GM23338 (cell line): Measurements from ENCODE around the gene COL4A6. TPM values are rescaled to one million over a fixed set of nuclear protein-coding genes. Genes with fewer than 3 reads are reported as not detected.

Experiments used
- ATAC-seq: fragments of 200-7000 bp; cut with Tn5 transposase; 3 replicates; pipeline ENCODE4 v1.9.1; 2020
- DNase-seq: peaks from one replicate; pipeline ENCODE4 v3.0.0-alpha.2; 2015; ENCODE audit warnings: low spot score
- H2AFZ ChIP-seq: fragments of 200-600 bp; sonication (generic); 2 replicates; pipeline ENCODE4 v1.8.0; 2016; ENCODE audit warnings: antibody characterized with exemption, mild to moderate bottlenecking, moderate library complexity
- H3F3A ChIP-seq: fragments of 200-600 bp; sonication (generic); replicated peaks from 2 replicates; pipeline ENCODE4 v1.8.0; 2017; ENCODE audit warnings: antibody characterized with exemption, mixed run types, low read depth
- H3K27ac ChIP-seq: fragments of 200-600 bp; sonication (generic); 2 replicates; pipeline ENCODE4 v1.6.1; 2016; ENCODE audit warnings: low read depth
- H3K27me3 ChIP-seq: fragments of 200-600 bp; sonication (generic); 2 replicates; pipeline ENCODE4 v1.8.0; 2016; ENCODE audit warnings: mild to moderate bottlenecking, mixed run types, moderate library complexity; ENCODE audit not compliant: insufficient read depth
- H3K36me3 ChIP-seq: fragments of 200-600 bp; sonication (generic); 2 replicates; pipeline ENCODE4 v1.8.0; 2016; ENCODE audit warnings: mild to moderate bottlenecking; ENCODE audit not compliant: insufficient read depth
- H3K4me1 ChIP-seq: fragments of 200-600 bp; sonication (generic); 2 replicates; pipeline ENCODE4 v1.8.0; 2016; ENCODE audit warnings: mild to moderate bottlenecking, moderate library complexity; ENCODE audit not compliant: insufficient read depth
- H3K4me2 ChIP-seq: fragments of 200-600 bp; sonication (generic); 2 replicates; pipeline ENCODE4 v1.7.1; 2017; ENCODE audit warnings: mixed run types
- H3K4me3 ChIP-seq: fragments of 200-600 bp; sonication (generic); 2 replicates; pipeline ENCODE4 v1.6.1; 2016; ENCODE audit warnings: mixed run types
- H3K79me2 ChIP-seq: fragments of 200-600 bp; sonication (generic); replicated peaks from 2 replicates; pipeline ENCODE4 v1.8.0; 2017; ENCODE audit warnings: mild to moderate bottlenecking; ENCODE audit not compliant: insufficient read depth
- H3K9me2 ChIP-seq: fragments of 200-600 bp; sonication (generic); 2 replicates; pipeline ENCODE4 v1.8.0; 2017; ENCODE audit not compliant: insufficient read depth
- H4K20me1 ChIP-seq: fragments of 200-600 bp; sonication (generic); replicated peaks from 2 replicates; pipeline ENCODE4 v1.8.0; 2017; ENCODE audit warnings: mild to moderate bottlenecking; ENCODE audit not compliant: insufficient read depth
- H3K27ac Mint-ChIP-seq: 2 replicates; pipeline ENCODE4 v1.8.0; 2020; ENCODE audit warnings: inconsistent platforms, mild to moderate bottlenecking, moderate library complexity, mixed read lengths
- H3K27me3 Mint-ChIP-seq: 3 replicates; pipeline ENCODE4 v1.8.0; 2022; ENCODE audit warnings: low read depth, mild to moderate bottlenecking, moderate library complexity, mixed read lengths, inconsistent platforms; ENCODE audit not compliant: insufficient read depth, poor library complexity
- H3K36me3 Mint-ChIP-seq: 3 replicates; pipeline ENCODE4 v1.8.0; 2021; ENCODE audit warnings: low read depth, mild to moderate bottlenecking, inconsistent platforms, moderate library complexity, mixed read lengths
- H3K4me1 Mint-ChIP-seq: 3 replicates; pipeline ENCODE4 v1.8.0; 2020; ENCODE audit warnings: mild to moderate bottlenecking, inconsistent platforms, mixed read lengths
- H3K4me3 Mint-ChIP-seq: 3 replicates; pipeline ENCODE4 v1.8.0; 2021; ENCODE audit warnings: moderate library complexity, mild to moderate bottlenecking, inconsistent platforms, mixed read lengths
- H3K9me3 Mint-ChIP-seq: 3 replicates; pipeline ENCODE4 v1.8.0; 2020; ENCODE audit warnings: moderate library complexity, mild to moderate bottlenecking, inconsistent platforms, mixed read lengths
- CTCF ChIP-seq, 2 experiments: fragments of 200-600 bp in 1 of 2; sonication (generic) in 1 of 2; conservative IDR thresholded peaks; 2 replicates each; pipeline versions ENCODE4 v1.5.1 to v1.6.1; 2016 to 2017; ENCODE audit warnings: antibody characterized with exemption in 2 of 2, low read depth in 2 of 2, mild to moderate bottlenecking in 2 of 2, moderate library complexity in 1 of 2
- ETS1 ChIP-seq: IDR thresholded peaks from 2 replicates; pipeline ENCODE4 v1.6.1; 2016; ENCODE audit warnings: antibody characterized with exemption
- EZH2 ChIP-seq: fragments of 200-600 bp; sonication (generic); IDR thresholded peaks from one replicate; pipeline ENCODE4 v1.8.0; 2017; ENCODE audit warnings: antibody characterized with exemption, mild to moderate bottlenecking, low read depth; ENCODE audit not compliant: unreplicated experiment
- EZH2phosphoT487 ChIP-seq: fragments of 200-600 bp; sonication (generic); IDR thresholded peaks from one replicate; pipeline ENCODE4 v1.8.1; 2018; ENCODE audit warnings: antibody characterized with exemption; ENCODE audit not compliant: unreplicated experiment
- POLR2AphosphoS5 ChIP-seq: IDR thresholded peaks from 2 replicates; pipeline ENCODE4 v1.6.1; 2016; ENCODE audit warnings: antibody characterized with exemption, low read depth
- STAT1 ChIP-seq: IDR thresholded peaks from one replicate; pipeline ENCODE4 v1.6.1; 2016; ENCODE audit warnings: antibody characterized with exemption; ENCODE audit not compliant: unreplicated experiment
- polyA plus RNA-seq: library from polyadenylated mRNA; unstranded; fragments of >200 nt; fragmentation: Nextera tagmentation; extraction: Ambion mirVana; gene quantifications from 2 replicates; pipeline ENCODE4 v1.2.1, GENCODE V29; 2016
- total RNA-seq: library from RNA; depleted of rRNA; stranded (reverse); fragments of >200 nt; shearing (Covaris generic); gene quantifications from 2 replicates; pipeline ENCODE4 v1.2.3, GENCODE V29; 2014
- TF ChIP-seq, protein P1 (sequence below): fragments of 250-450 bp; sonication (Bioruptor Pico); IDR thresholded peaks from 2 replicates; pipeline ENCODE4 v1.5.0; 2020; ENCODE audit warnings: mild to moderate bottlenecking, moderate library complexity
- TF ChIP-seq, protein P2 (sequence below): IDR thresholded peaks from one replicate; pipeline ENCODE4 v1.6.1; 2018; ENCODE audit warnings: antibody characterized with exemption; ENCODE audit not compliant: unreplicated experiment

Gene COL4A6
- total and polyA plus RNA-seq, 2 experiments from 2014 or later, result 4.1 to 15.2 TPM

- Histone ChIP-seq H3F3A (no peaks in the 10 kb centered on the region), H3K79me2 (peaks cover 18% of the 10 kb centered on the region), H3K36me3 (no peaks in the 10 kb centered on the region), H4K20me1 (no peaks in the 10 kb centered on the region), H3K4me2 (peak overlapping the region; percentile 86), H3K4me3 (peak overlapping the region; percentile 78), H3K9me2 (no peaks in the 10 kb centered on the region), H3K27me3 (peaks cover 13% of the 10 kb centered on the region), H2AFZ (peak overlapping the region; percentile 78; the same call in 1 of the 2 replicates), H3K27ac (no peak overlapping the region), H3K4me1 (peaks cover 9% of the 10 kb centered on the region)
- Mint-ChIP-seq H3K27ac (no peak overlapping the region), H3K4me1 (peaks cover 26% of the 10 kb centered on the region; the same call in 2 of the 3 replicates), H3K4me3 (peak overlapping the region; percentile 89), H3K36me3 (no peaks in the 10 kb centered on the region), H3K9me3 (no peaks in the 10 kb centered on the region), H3K27me3 (no peaks in the 10 kb centered on the region)
- DNase-seq (peak; percentile 25), ATAC-seq (peak; percentile 56)
- TF ChIP-seq ETS1 (no peak), EZH2 (no peak), STAT1 (no peak), POLR2AphosphoS5 (no peak), CTCF (conservative IDR thresholded peaks at IDR 0.05; ENCODE audit: low read depth in 2 of 2) (no peak), EZH2phosphoT487 (no peak)
- TF ChIP-seq, protein P1, sequence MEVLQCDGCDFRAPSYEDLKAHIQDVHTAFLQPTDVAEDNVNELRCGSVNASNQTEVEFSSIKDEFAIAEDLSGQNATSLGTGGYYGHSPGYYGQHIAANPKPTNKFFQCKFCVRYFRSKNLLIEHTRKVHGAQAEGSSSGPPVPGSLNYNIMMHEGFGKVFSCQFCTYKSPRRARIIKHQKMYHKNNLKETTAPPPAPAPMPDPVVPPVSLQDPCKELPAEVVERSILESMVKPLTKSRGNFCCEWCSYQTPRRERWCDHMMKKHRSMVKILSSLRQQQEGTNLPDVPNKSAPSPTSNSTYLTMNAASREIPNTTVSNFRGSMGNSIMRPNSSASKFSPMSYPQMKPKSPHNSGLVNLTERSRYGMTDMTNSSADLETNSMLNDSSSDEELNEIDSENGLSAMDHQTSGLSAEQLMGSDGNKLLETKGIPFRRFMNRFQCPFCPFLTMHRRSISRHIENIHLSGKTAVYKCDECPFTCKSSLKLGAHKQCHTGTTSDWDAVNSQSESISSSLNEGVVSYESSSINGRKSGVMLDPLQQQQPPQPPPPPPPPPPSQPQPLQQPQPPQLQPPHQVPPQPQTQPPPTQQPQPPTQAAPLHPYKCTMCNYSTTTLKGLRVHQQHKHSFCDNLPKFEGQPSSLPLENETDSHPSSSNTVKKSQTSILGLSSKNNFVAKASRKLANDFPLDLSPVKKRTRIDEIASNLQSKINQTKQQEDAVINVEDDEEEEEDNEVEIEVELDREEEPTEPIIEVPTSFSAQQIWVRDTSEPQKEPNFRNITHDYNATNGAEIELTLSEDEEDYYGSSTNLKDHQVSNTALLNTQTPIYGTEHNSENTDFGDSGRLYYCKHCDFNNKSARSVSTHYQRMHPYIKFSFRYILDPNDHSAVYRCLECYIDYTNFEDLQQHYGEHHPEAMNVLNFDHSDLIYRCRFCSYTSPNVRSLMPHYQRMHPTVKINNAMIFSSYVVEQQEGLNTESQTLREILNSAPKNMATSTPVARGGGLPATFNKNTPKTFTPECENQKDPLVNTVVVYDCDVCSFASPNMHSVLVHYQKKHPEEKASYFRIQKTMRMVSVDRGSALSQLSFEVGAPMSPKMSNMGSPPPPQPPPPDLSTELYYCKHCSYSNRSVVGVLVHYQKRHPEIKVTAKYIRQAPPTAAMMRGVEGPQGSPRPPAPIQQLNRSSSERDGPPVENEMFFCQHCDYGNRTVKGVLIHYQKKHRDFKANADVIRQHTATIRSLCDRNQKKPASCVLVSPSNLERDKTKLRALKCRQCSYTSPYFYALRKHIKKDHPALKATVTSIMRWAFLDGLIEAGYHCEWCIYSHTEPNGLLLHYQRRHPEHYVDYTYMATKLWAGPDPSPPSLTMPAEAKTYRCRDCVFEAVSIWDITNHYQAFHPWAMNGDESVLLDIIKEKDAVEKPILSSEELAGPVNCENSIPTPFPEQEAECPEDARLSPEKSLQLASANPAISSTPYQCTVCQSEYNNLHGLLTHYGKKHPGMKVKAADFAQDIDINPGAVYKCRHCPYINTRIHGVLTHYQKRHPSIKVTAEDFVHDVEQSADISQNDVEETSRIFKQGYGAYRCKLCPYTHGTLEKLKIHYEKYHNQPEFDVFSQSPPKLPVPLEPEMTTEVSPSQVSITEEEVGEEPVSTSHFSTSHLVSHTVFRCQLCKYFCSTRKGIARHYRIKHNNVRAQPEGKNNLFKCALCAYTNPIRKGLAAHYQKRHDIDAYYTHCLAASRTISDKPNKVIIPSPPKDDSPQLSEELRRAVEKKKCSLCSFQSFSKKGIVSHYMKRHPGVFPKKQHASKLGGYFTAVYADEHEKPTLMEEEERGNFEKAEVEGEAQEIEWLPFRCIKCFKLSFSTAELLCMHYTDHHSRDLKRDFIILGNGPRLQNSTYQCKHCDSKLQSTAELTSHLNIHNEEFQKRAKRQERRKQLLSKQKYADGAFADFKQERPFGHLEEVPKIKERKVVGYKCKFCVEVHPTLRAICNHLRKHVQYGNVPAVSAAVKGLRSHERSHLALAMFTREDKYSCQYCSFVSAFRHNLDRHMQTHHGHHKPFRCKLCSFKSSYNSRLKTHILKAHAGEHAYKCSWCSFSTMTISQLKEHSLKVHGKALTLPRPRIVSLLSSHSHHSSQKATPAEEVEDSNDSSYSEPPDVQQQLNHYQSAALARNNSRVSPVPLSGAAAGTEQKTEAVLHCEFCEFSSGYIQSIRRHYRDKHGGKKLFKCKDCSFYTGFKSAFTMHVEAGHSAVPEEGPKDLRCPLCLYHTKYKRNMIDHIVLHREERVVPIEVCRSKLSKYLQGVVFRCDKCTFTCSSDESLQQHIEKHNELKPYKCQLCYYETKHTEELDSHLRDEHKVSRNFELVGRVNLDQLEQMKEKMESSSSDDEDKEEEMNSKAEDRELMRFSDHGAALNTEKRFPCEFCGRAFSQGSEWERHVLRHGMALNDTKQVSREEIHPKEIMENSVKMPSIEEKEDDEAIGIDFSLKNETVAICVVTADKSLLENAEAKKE (CRISPR knock-in tag), result no peak
- TF ChIP-seq, protein P2, sequence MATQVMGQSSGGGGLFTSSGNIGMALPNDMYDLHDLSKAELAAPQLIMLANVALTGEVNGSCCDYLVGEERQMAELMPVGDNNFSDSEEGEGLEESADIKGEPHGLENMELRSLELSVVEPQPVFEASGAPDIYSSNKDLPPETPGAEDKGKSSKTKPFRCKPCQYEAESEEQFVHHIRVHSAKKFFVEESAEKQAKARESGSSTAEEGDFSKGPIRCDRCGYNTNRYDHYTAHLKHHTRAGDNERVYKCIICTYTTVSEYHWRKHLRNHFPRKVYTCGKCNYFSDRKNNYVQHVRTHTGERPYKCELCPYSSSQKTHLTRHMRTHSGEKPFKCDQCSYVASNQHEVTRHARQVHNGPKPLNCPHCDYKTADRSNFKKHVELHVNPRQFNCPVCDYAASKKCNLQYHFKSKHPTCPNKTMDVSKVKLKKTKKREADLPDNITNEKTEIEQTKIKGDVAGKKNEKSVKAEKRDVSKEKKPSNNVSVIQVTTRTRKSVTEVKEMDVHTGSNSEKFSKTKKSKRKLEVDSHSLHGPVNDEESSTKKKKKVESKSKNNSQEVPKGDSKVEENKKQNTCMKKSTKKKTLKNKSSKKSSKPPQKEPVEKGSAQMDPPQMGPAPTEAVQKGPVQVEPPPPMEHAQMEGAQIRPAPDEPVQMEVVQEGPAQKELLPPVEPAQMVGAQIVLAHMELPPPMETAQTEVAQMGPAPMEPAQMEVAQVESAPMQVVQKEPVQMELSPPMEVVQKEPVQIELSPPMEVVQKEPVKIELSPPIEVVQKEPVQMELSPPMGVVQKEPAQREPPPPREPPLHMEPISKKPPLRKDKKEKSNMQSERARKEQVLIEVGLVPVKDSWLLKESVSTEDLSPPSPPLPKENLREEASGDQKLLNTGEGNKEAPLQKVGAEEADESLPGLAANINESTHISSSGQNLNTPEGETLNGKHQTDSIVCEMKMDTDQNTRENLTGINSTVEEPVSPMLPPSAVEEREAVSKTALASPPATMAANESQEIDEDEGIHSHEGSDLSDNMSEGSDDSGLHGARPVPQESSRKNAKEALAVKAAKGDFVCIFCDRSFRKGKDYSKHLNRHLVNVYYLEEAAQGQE, result no peak
Observed at GRCh38 chrX:108437349-108438109, 693 bp downstream of the COL4A6 start.
